ENCODE results near the gene CYFIP1. TPM values are rescaled to one million over a fixed set of nuclear protein-coding genes. Genes with fewer than 3 reads are reported as not detected.

The CYFIP1 gene
- polyA plus RNA-seq, 3 donors: 47.1 to 85.5 (median 63.8) TPM

- Histone ChIP-seq H3K79me2 (ENCODE audit: insufficient read depth, low read length) (no peaks in the 10 kb centered on the region), H3K36me3 (replicated peaks in 1 of 2; ENCODE audit: control insufficient read depth in 1 of 2, insufficient read depth in 2 of 2, low read length in 2 of 2) (peaks cover 85 to 99% of the 10 kb centered on the region in 2 donors), H4K20me1 (ENCODE audit: insufficient read depth, low read length) (peaks cover 3% of the 10 kb centered on the region), H3K4me2 (replicated peaks; ENCODE audit: extremely low read depth, low read length, poor library complexity, severe bottlenecking) (no peak overlapping the region), H3K27ac (ENCODE audit: low read depth in 1 of 2, low read length in 2 of 2) (no peak overlapping the region), H3K27me3 (ENCODE audit: control insufficient read depth in 2 of 2, insufficient read depth in 2 of 2, low read length in 2 of 2) (no peaks in the 10 kb centered on the region), H2AFZ (ENCODE audit: insufficient read depth, low read depth, low read length, poor library complexity, severe bottlenecking) (no peak overlapping the region), H3K4me1 (ENCODE audit: control insufficient read depth in 1 of 2, insufficient read depth in 2 of 2, low read length in 2 of 2) (no peaks in the 10 kb centered on the region), H3K9me3 (replicated peaks in 1 of 2; ENCODE audit: control insufficient read depth in 1 of 2, insufficient read depth in 1 of 2, low read length in 2 of 2) (peaks cover 0 to 15% of the 10 kb centered on the region in 2 donors), H3K9ac (ENCODE audit: insufficient read depth, low read length, poor library complexity, severe bottlenecking) (no peak overlapping the region), H3K4me3 (replicated peaks in 1 of 3; ENCODE audit: low read depth in 2 of 3, low read length in 3 of 3) (no peak overlapping the region)
- Mint-ChIP-seq H3K36me3 (peaks cover 90 to 98% of the 10 kb centered on the region in 2 donors), H3K27me3 (ENCODE audit: low read depth in 3 of 3) (peaks cover 0 to 4% (median 1%) of the 10 kb centered on the region in 3 donors), H3K4me1 (no peaks in the 10 kb centered on the region), H3K9me3 (peaks cover 5 to 15% (median 10%) of the 10 kb centered on the region in 7 donors), H3K27ac (no peak overlapping the region), H3K4me3 (no peak overlapping the region)
- intact Hi-C loops (cut with micrococcal nuclease): no loop called here
- no peak for TF ChIP-seq CTCF (IDR thresholded peaks at IDR 0.05)
- WGBS (ENCODE audit: insufficient coverage): 100% methylated on average over 8 of the region's 8 CpGs
- no peak for DNase-seq
Measured at GRCh38 chr15:22877607-22878006, 102.6 kb downstream of the CYFIP1 start.

- Histone ChIP-seq H3K27me3 (ENCODE audit: control insufficient read depth in 2 of 2, insufficient read depth in 2 of 2, low read length in 2 of 2) (no peaks in the 10 kb centered on the region), H3K27ac (ENCODE audit: low read depth in 1 of 2, low read length in 2 of 2) (no peak overlapping the region), H3K4me2 (replicated peaks; ENCODE audit: extremely low read depth, low read length, poor library complexity, severe bottlenecking) (no peak overlapping the region), H3K36me3 (replicated peaks in 1 of 2; ENCODE audit: control insufficient read depth in 1 of 2, insufficient read depth in 2 of 2, low read length in 2 of 2) (peaks cover 85 to 99% of the 10 kb centered on the region in 2 donors), H3K79me2 (ENCODE audit: insufficient read depth, low read length) (no peaks in the 10 kb centered on the region), H3K4me3 (replicated peaks in 1 of 3; ENCODE audit: low read depth in 2 of 3, low read length in 3 of 3) (no peak overlapping the region), H2AFZ (ENCODE audit: insufficient read depth, low read depth, low read length, poor library complexity, severe bottlenecking) (no peak overlapping the region), H3K9me3 (replicated peaks in 1 of 2; ENCODE audit: control insufficient read depth in 1 of 2, insufficient read depth in 1 of 2, low read length in 2 of 2) (peaks cover 0 to 15% of the 10 kb centered on the region in 2 donors), H3K9ac (ENCODE audit: insufficient read depth, low read length, poor library complexity, severe bottlenecking) (no peak overlapping the region), H3K4me1 (ENCODE audit: control insufficient read depth in 1 of 2, insufficient read depth in 2 of 2, low read length in 2 of 2) (no peaks in the 10 kb centered on the region), H4K20me1 (ENCODE audit: insufficient read depth, low read length) (peaks cover 6% of the 10 kb centered on the region)
- DNase-seq: no peak
- peaks cover 0 to 4% (median 1%) of the 10 kb centered on the region in 3 donors for H3K27me3 Mint-ChIP-seq (ENCODE audit: low read depth in 3 of 3)
- H3K4me1 Mint-ChIP-seq: no peaks in the 10 kb centered on the region
- WGBS (ENCODE audit: insufficient coverage): 100% methylated on average over 3 of the region's 5 CpGs
- no peak overlapping the region for H3K4me3 Mint-ChIP-seq
- intact Hi-C loops (cut with micrococcal nuclease): no loop called here
- no peak for TF ChIP-seq CTCF (IDR thresholded peaks at IDR 0.05)
- H3K36me3 Mint-ChIP-seq: peaks cover 90 to 98% of the 10 kb centered on the region in 2 donors
- H3K9me3 Mint-ChIP-seq: peaks cover 5 to 15% (median 10%) of the 10 kb centered on the region in 7 donors
- peak overlapping the region in 1 of 7 donors; percentile 76 for H3K27ac Mint-ChIP-seq
Measured at GRCh38 chr15:22877117-22877516, 103.1 kb downstream of the CYFIP1 start.
